Measurements from ENCODE around the gene CLTA.

The CLTA gene, protein sequence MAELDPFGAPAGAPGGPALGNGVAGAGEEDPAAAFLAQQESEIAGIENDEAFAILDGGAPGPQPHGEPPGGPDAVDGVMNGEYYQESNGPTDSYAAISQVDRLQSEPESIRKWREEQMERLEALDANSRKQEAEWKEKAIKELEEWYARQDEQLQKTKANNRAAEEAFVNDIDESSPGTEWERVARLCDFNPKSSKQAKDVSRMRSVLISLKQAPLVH

GRCh38 chr9:36190388-36191289 lies at the start of gene CLTA:
Gene CLTA, plus strand, starts transcription at chr9:36190921. Its CDS starts 136 bp downstream, at chr9:36191057.
- FAIRE-seq (peak; percentile 97), DNase-seq (ENCODE audit: extremely low spot score, insufficient read length, low read depth) (peak; percentile 97)

GRCh38 chr9:36141288-36141687 lies 49.4 kb upstream of the CLTA start:
- no peak for DNase-seq (ENCODE audit: extremely low spot score, insufficient read length, low read depth)
- no peak for FAIRE-seq

- DNase-seq (ENCODE audit: extremely low spot score, insufficient read length, low read depth) = no peak
- FAIRE-seq = no peak
Measured at GRCh38 chr9:36141761-36142160, 49.0 kb upstream of the CLTA start.

DNA sequence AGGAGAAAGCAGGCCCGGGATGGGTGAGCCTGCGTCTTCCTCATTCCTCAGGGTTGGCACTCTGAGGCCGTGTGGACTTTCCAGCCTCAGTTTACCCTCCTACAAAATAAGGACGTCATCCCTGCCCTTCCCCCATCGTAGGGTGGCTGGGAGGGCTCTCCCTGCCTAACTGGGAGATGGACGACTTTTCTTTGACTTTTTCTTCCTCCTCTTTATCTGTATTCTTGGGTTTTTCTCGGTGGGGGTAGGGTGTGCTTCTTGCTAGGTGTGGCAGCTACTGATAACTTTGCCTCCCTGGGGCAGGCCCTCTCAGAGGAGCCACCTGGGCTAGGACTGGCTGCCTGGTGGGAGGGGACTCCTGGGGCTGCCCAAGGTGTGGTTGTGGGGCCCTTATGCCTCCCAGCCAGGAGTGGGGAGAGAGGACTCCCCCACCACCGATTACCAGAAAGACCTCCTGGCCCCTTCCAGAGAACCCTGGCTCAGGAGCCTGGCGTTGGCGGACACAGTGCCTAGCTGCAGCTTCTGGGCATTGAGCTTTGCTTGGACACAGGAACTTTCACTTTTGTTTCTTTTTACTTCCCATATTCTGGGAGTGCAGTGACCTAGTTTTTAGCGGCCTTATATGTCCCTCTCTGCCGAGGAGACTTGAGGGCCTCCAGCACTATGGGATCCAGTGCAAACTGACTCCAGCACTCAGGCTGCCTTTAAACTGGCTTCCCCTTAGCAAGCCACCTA lies 48.0 kb upstream of the CLTA start:
- peak; percentile 45 for FAIRE-seq
- DNase-seq (ENCODE audit: extremely low spot score, insufficient read length, low read depth) = no peak

- DNase-seq (ENCODE audit: extremely low spot score, insufficient read length, low read depth) (no peak), FAIRE-seq (no peak)
Measured at GRCh38 chr9:36143245-36143641, 47.5 kb upstream of the CLTA start.

GRCh38 chr9:36144309-36145232 lies 46.1 kb upstream of the CLTA start:
- DNase-seq (ENCODE audit: extremely low spot score, insufficient read length, low read depth) = no peak
- peak; percentile 77 for FAIRE-seq

GRCh38 chr9:36145970-36146369 lies 44.8 kb upstream of the CLTA start:
- no peak for DNase-seq (ENCODE audit: extremely low spot score, insufficient read length, low read depth)

GRCh38 chr9:36146651-36147050 lies 44.1 kb upstream of the CLTA start:
- FAIRE-seq (no peak), DNase-seq (ENCODE audit: extremely low spot score, insufficient read length, low read depth) (no peak)

More at GRCh38 chr9:36145970-36146369, 44.8 kb upstream of the CLTA start:
- no peak for FAIRE-seq

DNA sequence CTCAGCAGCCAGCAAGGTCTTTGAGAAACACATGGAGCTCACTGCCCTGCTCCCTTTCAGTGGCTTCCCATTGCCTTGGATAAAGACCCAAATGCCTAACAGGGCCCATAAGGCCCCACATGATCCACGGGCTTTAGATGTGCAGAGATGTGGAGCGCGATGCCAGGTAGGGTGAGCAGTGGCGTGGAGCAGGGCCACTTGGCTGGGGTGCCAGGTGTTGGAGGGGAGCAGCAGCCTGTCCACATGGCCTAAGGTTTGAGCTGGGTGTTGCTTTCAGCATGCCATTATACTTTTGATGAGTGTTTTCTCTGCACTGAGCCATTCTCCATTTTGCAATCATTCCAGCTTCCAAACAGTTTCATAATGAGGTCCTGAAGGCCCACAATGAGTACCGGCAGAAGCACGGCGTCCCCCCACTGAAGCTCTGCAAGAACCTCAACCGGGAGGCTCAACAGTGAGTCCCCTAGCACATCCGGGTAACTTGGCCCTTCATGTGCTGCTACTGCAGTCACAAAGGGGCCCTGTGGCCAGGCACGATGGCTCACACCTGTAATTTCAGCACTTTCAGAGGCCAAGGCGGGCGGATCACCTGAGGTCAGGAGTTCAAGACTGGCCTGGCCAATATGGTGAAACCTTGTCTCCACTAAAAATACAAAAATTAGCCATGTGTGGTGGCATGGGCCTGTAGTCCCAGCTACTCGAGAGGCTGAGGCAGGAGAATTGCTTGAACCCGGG lies 43.1 kb upstream of the CLTA start:
- FAIRE-seq (no peak), DNase-seq (ENCODE audit: extremely low spot score, insufficient read length, low read depth) (no peak)

- DNase-seq (ENCODE audit: extremely low spot score, insufficient read length, low read depth) (peak; percentile 72), FAIRE-seq (peak; percentile 86)
Measured at GRCh38 chr9:36148311-36149051, 42.2 kb upstream of the CLTA start.

DNA sequence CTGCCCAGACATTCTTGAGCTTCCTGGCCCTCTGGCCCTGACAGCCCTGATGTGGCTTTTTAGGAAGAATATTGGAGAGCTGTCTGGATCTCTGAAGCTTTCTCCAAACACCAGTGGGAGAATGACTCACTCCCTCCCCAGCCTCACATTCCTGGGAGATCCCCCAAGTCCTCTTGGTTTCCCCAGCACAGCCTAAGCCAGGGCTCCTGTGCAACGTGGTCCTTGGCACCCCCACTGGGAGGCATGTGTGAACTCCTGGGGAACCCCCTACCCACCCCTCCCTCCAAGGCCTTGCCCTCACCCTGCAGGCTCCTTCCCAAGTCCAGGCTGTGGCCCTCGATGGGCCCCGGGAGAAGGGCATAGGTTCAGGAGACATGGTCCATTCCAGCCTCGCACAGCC lies 41.5 kb upstream of the CLTA start:
- FAIRE-seq (no peak), DNase-seq (ENCODE audit: extremely low spot score, insufficient read length, low read depth) (no peak)

- FAIRE-seq (no peak), DNase-seq (ENCODE audit: extremely low spot score, insufficient read length, low read depth) (no peak)
Measured at GRCh38 chr9:36150574-36151315, 40.0 kb upstream of the CLTA start.

- peak; percentile 64 for DNase-seq (ENCODE audit: extremely low spot score, insufficient read length, low read depth)
- FAIRE-seq = peak; percentile 97
Measured at GRCh38 chr9:36151316-36152210, 39.2 kb upstream of the CLTA start.

DNA sequence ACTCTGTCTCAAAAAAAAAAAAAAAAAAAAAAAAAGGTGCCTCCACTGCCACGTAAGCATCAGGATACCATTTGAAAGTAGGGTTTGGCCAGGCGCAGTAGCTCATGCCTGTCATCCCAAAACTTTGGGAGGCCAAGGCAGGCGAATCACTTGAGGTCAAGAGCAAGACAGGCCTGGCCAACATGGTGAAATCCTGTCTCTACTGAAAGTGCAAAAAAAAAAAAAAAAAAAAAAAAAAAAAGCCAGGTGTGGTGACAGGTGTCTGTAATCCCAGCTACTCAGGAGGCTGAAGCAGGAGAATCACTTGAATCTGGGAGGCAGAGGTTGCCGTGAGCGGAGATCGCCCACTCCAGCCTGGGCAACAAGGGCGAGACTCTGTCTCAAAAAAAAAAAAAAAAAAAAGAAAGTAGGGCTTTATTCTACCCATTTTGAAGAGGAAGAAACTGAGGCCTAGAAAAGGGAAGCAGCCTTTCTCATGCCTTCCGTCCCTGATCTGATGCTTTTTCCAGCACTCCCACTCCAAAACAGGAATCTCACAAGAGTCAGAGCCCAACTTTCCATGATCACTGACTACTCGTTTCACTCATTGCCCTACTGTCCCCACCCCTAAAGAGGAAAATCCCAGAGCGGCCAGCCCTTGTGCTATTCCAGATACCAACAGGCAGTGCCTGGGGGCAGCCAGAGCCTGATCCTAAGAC lies 37.8 kb upstream of the CLTA start:
- DNase-seq (ENCODE audit: extremely low spot score, insufficient read length, low read depth) (no peak), FAIRE-seq (no peak)

- FAIRE-seq (peak; percentile 80), DNase-seq (ENCODE audit: extremely low spot score, insufficient read length, low read depth) (no peak)
Measured at GRCh38 chr9:36153746-36154145, 37.0 kb upstream of the CLTA start.

DNA sequence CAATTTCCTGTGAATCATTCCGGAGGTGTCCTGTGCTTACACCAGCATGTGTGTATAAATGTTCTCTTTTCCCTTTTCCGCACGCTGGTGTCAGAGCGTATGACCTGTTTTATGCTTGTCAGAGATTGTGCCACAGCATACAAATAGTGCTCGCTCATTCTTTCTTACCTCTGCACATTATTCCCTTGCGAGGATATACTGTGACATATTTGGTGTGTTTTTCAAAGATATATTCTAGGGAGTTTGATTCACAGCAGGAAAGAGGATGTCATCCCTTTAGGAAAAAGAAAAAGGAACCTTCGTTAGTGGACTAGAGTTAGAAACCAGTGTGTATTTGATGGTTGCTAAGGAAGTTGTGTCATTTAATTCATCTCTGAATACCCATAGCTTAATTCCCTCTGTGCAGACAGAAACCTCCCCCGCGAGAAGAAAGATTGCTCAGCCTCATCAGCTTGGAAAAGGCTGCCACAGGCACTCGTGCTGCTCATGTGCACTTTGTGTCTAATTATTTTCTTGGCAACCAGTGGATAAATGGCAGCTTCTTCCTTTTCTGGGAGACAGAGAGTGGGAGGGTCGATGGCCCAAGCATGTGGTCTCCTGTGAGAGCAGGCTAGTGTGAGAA lies 36.3 kb upstream of the CLTA start:
- no peak for FAIRE-seq
- no peak for DNase-seq (ENCODE audit: extremely low spot score, insufficient read length, low read depth)
